ACHN (cell line): ENCODE measurements around the gene CNOT1.
"Not testable (repeated sequence)": the region's sequence is repeated elsewhere in the genome, so short reads cannot be mapped to it uniquely, and the experiment has no call there.

Experiments used
- DNase-seq: peaks from one replicate; pipeline ENCODE4 v3.0.0-alpha.2; 2015
- in situ Hi-C: cut with HindIII; loops from 2 replicates; pipeline ENCODE4 v1.10.0; 2017; ENCODE audit warnings: low sequenced_read_pairs, low pct_ligation_motif_present, low pct_unique_long_range_greater_than_20kb

Gene CNOT1

GRCh38 chr16:58589326-58589905 lies 40.2 kb downstream of the CNOT1 start:
- in situ Hi-C loops = no loop called here
- DNase-seq = no peak

- in situ Hi-C loops = no loop called here
- no peak for DNase-seq
These were observed 41.2 kb downstream of the CNOT1 start for GRCh38 chr16:58588406-58588805.

- in situ Hi-C loops = no loop called here
- no peak for DNase-seq
These were observed 43.1 kb downstream of the CNOT1 start for GRCh38 chr16:58586340-58587030.

GRCh38 chr16:58584831-58585505 lies 44.7 kb downstream of the CNOT1 start:
- no peak for DNase-seq
- in situ Hi-C loops = no loop called here

GRCh38 chr16:58582971-58583765 lies 46.5 kb downstream of the CNOT1 start:
- in situ Hi-C loops = no loop called here
- DNase-seq = no peak

GRCh38 chr16:58582133-58582532 lies 47.5 kb downstream of the CNOT1 start:
- no peak for DNase-seq
- in situ Hi-C loops = no loop called here

GRCh38 chr16:58579587-58579986 lies 50.0 kb downstream of the CNOT1 start:
- no peak for DNase-seq
- in situ Hi-C loops = no loop called here

- no peak for DNase-seq
- in situ Hi-C loops = no loop called here
These were observed 51.0 kb downstream of the CNOT1 start for GRCh38 chr16:58578642-58579041.

GRCh38 chr16:58577141-58577540 lies 52.5 kb downstream of the CNOT1 start:
- no peak for DNase-seq
- in situ Hi-C loops = no loop called here

- in situ Hi-C loops = no loop called here
- no peak for DNase-seq
These were observed 54.7 kb downstream of the CNOT1 start for GRCh38 chr16:58574895-58575294.

GRCh38 chr16:58565697-58566096 lies 63.9 kb downstream of the CNOT1 start:
- DNase-seq, in situ Hi-C loops: not testable (repeated sequence)

- no peak for DNase-seq
- in situ Hi-C loops = no loop called here
These were observed 65.9 kb downstream of the CNOT1 start for GRCh38 chr16:58563775-58564174.

GRCh38 chr16:58563235-58563634 lies 66.4 kb downstream of the CNOT1 start:
- in situ Hi-C loops = no loop called here
- peak; percentile 44 for DNase-seq

GRCh38 chr16:58556678-58557077 lies 72.9 kb downstream of the CNOT1 start:
- in situ Hi-C loops = no loop called here
- no peak for DNase-seq

- in situ Hi-C loops = no loop called here
- no peak for DNase-seq
These were observed 78.1 kb downstream of the CNOT1 start for GRCh38 chr16:58551496-58551895.

- in situ Hi-C loops = no loop called here
- no peak for DNase-seq
These were observed 81.2 kb downstream of the CNOT1 start for GRCh38 chr16:58548378-58548777.

- DNase-seq = no peak
- in situ Hi-C loops = no loop called here
These were observed 85.9 kb downstream of the CNOT1 start for GRCh38 chr16:58543685-58544084.

GRCh38 chr16:58542291-58542690 lies 87.3 kb downstream of the CNOT1 start:
- DNase-seq = no peak

GRCh38 chr16:58541711-58542110 lies 87.9 kb downstream of the CNOT1 start:
- in situ Hi-C loops = no loop called here
- no peak for DNase-seq

More at GRCh38 chr16:58542291-58542690, 87.3 kb downstream of the CNOT1 start:
- in situ Hi-C loops = no loop called here
